Epithelial cell of proximal tubule (primary cell): ENCODE data around the gene ALAS1. TPM values are rescaled to one million over a fixed set of nuclear protein-coding genes. Genes with fewer than 3 reads are reported as not detected.

Source experiments
- DNase-seq: peaks from one replicate; pipeline ENCODE4 v3.0.0-alpha.2; 2011; ENCODE audit warnings: low read depth
- H3K4me3 ChIP-seq: 2 replicates; pipeline ENCODE4 v1.5.1; 2011; ENCODE audit warnings: low read depth, mild to moderate bottlenecking, low read length
- CTCF ChIP-seq: conservative IDR thresholded peaks from 2 replicates; pipeline ENCODE4 v1.5.1; 2012; ENCODE audit warnings: low read depth, mild to moderate bottlenecking, low read length
- total RNA-seq: library from RNA; depleted of rRNA; stranded (reverse); fragments of >200 nt; gene quantifications from 2 replicates; pipeline ENCODE4 v1.2.3, GENCODE V29; 2015

ALAS1 gene
- total RNA-seq, 1 donor from 2014 or later, result 56.3 TPM

- TF ChIP-seq CTCF, result no peak
- no peak for DNase-seq
- no peak overlapping the region for H3K4me3 ChIP-seq
Measured at GRCh38 chr3:52185311-52185710, 12.6 kb upstream of the ALAS1 start.

GRCh38 chr3:52185837-52186236 lies 12.1 kb upstream of the ALAS1 start:
- DNase-seq, result no peak
- TF ChIP-seq CTCF, result no peak

GRCh38 chr3:52186729-52187128 lies 11.2 kb upstream of the ALAS1 start:
- DNase-seq, result no peak
- H3K4me3 ChIP-seq, result no peak overlapping the region
- TF ChIP-seq CTCF, result no peak

More at GRCh38 chr3:52185837-52186236, 12.1 kb upstream of the ALAS1 start:
- H3K4me3 ChIP-seq, result no peak overlapping the region

- TF ChIP-seq CTCF, result no peak
- no peak for DNase-seq
- no peak overlapping the region for H3K4me3 ChIP-seq
Measured at GRCh38 chr3:52188556-52188955, 9.4 kb upstream of the ALAS1 start.

GRCh38 chr3:52190294-52191074 lies 7.5 kb upstream of the ALAS1 start:
- no peak overlapping the region for H3K4me3 ChIP-seq
- DNase-seq, result no peak
- no peak for TF ChIP-seq CTCF

- H3K4me3 ChIP-seq, result no peak overlapping the region
- no peak for DNase-seq
- TF ChIP-seq CTCF, result no peak
Measured at GRCh38 chr3:52191663-52192062, 6.3 kb upstream of the ALAS1 start.

- TF ChIP-seq CTCF, result no peak
- no peak overlapping the region for H3K4me3 ChIP-seq
- no peak for DNase-seq
Measured at GRCh38 chr3:52193065-52193464, 4.9 kb upstream of the ALAS1 start.
